Measurements from ENCODE around the gene ANKRD53.
A peak's percentile ranks its signal among the peaks of the same experiment; 100 is the strongest.

Gene ANKRD53

DNA sequence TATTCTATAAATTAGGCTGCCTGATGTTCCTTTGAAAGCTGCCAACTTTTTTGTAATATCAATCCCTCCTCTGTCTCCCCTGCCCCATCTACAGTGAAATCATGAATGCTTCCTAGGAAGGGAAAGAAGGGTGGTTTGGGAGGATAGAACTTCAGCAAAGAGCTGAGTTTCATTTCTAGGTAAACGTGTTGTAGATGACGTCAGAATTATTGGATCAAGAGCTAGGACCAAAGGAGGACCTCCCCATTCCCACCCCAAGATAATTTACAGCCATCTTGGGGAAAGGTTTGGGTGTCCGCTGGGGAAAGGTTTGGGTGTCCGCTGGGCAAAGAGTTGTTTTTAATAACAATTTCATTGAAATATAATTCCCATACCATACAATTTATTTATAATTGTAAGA lies 11.2 kb upstream of the ANKRD53 start:
- FAIRE-seq = no peak

DNA sequence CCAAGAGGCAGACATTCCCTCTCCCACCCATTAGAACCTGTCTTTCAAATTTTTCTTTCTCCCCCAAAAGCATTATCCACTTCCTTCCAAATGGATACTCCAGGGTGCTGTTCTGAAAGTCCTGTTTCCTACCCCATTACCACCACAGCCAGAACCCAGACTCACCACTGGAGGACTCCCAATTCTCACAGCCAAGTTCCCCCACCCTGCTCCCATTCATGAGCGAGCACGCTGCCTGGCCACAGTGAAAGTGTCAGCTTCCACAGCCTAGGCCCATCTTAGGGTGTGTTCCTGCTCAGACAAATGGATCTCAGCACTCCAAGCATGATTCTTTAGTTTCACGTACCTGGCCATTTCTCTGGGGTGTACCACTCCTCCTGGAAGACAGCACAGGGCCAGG lies 3.8 kb upstream of the ANKRD53 start:
- FAIRE-seq = no peak

DNA sequence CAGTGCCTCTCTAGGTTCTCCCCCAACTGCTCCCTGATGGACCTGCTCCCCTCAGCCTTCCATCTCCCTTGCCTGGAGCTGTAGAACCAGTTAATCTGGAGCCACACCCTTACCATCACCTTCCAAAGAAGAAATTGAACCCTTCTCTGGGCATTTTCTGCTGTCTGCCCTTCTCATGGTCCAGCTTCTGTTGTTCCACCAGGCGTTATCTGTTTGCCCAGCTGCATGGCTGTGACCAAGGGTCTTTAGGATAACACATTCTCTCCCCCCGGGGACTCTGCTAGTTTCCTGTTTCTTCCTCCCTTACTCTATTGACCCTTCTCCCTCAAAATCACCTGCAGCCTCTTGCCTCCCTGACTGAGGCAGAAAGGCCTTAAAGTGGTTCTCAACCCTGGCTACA lies 3.2 kb upstream of the ANKRD53 start:
- no peak for FAIRE-seq

GRCh38 chr2:70977605-70978205 lies 725 bp upstream of the ANKRD53 start:
- peak; percentile 36 for FAIRE-seq

DNA sequence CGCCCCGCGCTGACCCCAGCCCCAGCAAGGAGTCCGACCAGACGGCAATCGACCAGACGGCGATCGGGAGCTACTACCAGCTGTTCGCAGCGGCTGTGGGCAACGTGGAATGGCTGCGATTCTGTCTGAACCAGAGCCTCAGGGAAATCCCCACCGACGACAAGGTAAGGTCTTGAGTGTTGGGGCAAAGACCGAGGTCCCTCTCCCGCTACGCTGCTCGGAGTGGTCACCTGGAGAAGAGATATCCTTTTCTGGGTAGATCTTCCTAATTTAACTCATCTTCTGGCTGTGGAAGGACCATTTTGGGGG lies 704 bp downstream of the ANKRD53 start:
- FAIRE-seq = no peak

DNA sequence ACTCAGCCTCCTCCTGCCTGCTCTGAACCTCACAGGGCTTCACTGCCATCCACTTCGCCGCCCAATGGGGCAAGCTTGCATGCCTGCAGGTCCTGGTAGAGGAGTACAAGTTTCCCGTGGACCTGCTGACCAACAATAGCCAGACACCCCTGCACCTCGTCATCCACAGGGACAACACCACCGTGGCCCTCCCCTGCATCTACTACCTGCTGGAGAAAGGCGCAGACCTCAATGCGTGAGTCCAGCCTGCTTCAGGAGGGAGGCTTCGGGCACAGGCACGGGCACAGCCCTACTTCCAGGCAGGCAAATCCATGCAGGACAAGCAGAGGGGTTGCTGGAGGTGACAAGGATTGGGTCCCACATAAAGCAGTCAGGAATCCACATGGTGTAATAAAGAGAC lies 1.2 kb downstream of the ANKRD53 start:
- FAIRE-seq = no peak

GRCh38 chr2:70981421-70981820 lies 3.0 kb downstream of the ANKRD53 start:
- no peak for FAIRE-seq

- no peak for FAIRE-seq
Measured at GRCh38 chr2:70981866-70982810, 3.7 kb downstream of the ANKRD53 start.

DNA sequence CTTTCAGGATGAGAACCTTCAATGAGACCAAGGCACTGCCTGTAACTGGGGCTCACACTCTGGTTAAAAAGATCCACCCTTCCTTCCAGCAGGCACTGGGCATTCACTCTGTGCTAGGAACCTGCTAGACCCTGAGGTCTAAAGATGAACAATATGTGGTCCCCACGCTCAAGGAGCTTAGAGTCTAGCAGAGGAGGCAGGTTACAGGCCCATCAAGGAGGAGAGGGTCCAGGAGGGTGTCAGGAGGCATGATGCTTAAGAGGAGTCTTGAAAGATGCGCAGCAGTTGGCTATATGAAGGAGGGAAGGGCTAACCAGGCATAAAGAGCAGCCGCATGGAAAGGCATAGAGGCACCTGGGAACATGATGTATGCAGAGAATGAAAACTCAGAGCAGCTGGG lies 4.5 kb downstream of the ANKRD53 start:
- FAIRE-seq = no peak

- FAIRE-seq = no peak
Measured at GRCh38 chr2:70983506-70984227, 5.2 kb downstream of the ANKRD53 start.

- FAIRE-seq = no peak
Measured at GRCh38 chr2:70984228-70984575, 5.8 kb downstream of the ANKRD53 start.

DNA sequence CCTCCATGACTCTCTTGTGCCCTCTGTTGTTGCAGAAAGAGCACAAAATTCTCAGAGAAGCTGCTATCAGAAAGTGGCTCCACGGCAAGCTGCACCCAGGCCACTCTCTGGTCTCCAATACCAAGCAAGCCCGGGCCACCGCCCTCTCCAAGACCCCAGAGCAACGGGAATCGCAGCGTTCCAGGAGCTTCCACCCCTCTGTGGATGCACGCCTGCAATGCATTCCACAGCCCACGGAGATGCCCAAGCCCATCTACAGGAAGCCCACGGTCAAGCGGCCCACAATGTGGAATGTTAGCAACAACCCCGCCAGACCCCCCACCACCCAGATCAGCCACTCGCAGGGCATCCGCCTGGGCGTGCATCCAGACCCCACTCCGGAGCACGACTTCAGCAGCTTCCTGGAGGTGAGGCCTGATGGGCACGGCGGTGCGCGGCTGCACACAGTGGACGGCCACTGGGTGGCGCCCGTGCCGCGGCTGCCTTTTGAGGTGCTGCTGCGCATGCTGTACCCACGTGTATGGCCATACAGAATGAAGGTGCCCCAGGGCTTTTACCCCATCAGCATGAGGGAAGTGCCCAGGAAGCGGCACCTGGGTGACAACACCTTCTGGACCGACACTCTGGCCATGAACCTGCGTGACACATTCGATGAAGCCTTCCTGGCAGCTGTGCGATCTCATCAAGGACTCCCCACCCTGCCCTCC lies 6.3 kb downstream of the ANKRD53 start:
- FAIRE-seq = no peak

- FAIRE-seq = no peak
Measured at GRCh38 chr2:70985283-70985688, 6.9 kb downstream of the ANKRD53 start.

DNA sequence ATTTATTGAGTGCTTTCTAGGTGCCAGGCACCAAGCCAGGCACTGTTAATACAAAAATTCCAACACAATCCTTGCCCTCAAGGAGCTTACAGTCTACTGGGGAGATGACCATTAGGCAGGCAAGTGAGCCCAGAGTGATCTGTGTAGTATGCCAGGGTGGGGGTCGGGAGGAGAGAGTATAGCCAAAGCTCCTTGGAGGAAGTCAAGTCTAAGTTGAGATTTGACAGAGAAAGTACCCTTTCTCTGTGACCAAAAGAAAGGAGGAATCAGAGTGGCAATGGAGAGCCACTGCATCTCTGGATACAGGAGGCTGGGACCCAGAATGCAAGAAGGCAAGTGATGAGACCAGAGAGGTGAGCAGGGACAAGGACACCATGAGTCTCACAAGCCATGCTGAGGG lies 7.5 kb downstream of the ANKRD53 start:
- no peak for FAIRE-seq

GRCh38 chr2:70986499-70987189 lies 8.2 kb downstream of the ANKRD53 start:
- FAIRE-seq = no peak

GRCh38 chr2:70987386-70987785 lies 9.0 kb downstream of the ANKRD53 start:
- no peak for FAIRE-seq

- no peak for FAIRE-seq
Measured at GRCh38 chr2:70988151-70988550, 9.7 kb downstream of the ANKRD53 start.

DNA sequence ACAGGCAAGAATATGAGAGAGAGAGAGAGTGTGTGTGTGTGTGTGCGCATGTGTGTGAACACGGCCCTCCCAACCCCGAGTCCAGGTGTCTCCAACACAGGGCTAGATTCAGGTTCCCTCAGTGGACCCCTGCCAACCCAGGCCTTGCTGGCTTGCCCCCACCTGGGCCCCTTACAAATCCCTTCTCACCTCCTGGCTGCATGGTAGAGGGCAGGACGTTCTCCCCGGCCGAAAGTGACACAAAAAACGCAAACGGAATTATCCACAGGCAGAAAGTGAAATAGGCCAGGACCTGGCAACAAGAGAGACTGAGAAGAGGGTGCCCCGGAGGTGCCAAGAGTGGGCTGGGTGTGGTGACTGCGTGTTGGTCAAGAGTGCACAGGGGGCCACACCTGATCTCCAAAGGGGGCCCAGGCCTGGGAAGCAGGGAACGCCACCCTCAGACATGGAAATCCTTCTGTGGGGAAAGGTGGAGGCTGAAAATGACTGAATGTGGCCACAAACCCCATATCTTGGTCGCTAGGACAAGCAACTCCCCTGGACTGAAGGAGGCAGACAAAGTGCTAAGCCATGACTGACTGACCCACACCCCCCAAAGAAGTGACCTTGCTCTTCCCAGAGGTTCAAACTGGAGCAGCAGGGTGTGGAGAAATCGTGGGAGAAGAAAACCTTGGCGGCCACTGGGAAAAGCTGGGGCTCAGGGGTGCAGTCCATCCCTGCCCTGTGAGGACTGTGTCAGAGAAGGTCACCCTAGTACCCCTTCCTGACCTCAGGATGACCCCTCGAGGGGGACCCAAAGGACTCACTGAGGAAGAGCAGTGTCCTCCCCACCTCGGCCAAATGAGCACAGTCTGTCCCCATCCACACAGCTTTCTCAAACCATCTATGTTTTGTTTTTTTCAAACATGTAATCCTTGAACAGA lies 10.6 kb downstream of the ANKRD53 start:
- no peak for FAIRE-seq

DNA sequence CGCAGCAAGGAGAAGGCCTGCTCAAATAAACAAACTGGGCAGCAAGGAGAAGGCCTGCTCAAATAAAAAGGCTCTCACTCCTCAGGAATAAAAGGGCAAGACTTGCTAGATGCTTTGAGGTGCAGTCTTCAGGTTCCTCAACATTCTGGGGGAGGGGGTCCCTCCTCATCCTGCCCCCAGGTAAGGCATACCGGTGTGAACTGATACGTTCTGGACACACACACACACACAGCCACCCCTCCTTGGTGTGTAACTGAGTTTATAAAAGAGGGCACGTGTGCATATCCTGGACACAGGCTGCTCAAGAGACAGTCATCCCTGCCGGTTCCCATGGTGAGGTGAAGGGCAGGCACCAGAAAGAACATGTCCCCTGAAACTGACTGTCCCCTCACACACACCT lies 11.8 kb downstream of the ANKRD53 start:
- FAIRE-seq = no peak

- FAIRE-seq = no peak
Measured at GRCh38 chr2:70991142-70991541, 12.7 kb downstream of the ANKRD53 start.

GRCh38 chr2:70991742-70992141 lies 13.3 kb downstream of the ANKRD53 start:
- no peak for FAIRE-seq

All from colon (tissue), 2 donors.